Natural killer cell treated with Interleukin-12 subunit alpha and Interleukin-12 subunit beta and Interleukin-15 and Interleukin-18, amount 100 ng/mL, for 72 hours (primary cell): ENCODE results near the gene IL20. TPM values are rescaled to one million over a fixed set of nuclear protein-coding genes. Genes with fewer than 3 reads are reported as not detected.

ENCODE experiments used
- ATAC-seq, 2 donors: fragments of 150-1000 bp; cut with Tn5 transposase in 1 of 2; sonication (Bioruptor Pico), chemical (Tn5 transposase) in 1 of 2; 2 replicates each; pipeline ENCODE4 v1.10.0; 2021
- DNase-seq: peaks from one replicate; pipeline ENCODE4 v3.0.0; 2022; ENCODE audit warnings: low spot score
- H3K27ac Mint-ChIP-seq, 2 donors: 1 replicate in 1 of 2; 2 replicates in 1 of 2; pipeline ENCODE4 v1.8.0; 2022; ENCODE audit warnings: mixed read lengths in 2 of 2, mild to moderate bottlenecking in 1 of 2, moderate library complexity in 1 of 2
- H3K27me3 Mint-ChIP-seq, 2 donors: 1 replicate in 1 of 2; 2 replicates in 1 of 2; pipeline ENCODE4 v1.8.0; 2022; ENCODE audit warnings: mixed read lengths in 2 of 2
- H3K36me3 Mint-ChIP-seq: one replicate; pipeline ENCODE4 v1.8.0; 2022; ENCODE audit warnings: mixed read lengths
- H3K4me1 Mint-ChIP-seq, 2 donors: 1 replicate in 1 of 2; 2 replicates in 1 of 2; pipeline ENCODE4 v1.8.0; 2022; ENCODE audit warnings: low read depth in 2 of 2, mixed read lengths in 2 of 2, mild to moderate bottlenecking in 1 of 2
- H3K4me3 Mint-ChIP-seq: one replicate; pipeline ENCODE4 v1.8.0; 2022; ENCODE audit warnings: mixed read lengths
- H3K9me3 Mint-ChIP-seq: 2 replicates; pipeline ENCODE4 v1.8.0; 2022; ENCODE audit warnings: mixed read lengths
- total RNA-seq, 2 donors: library from RNA; stranded (reverse); gene quantifications; one replicate each; pipeline ENCODE4 v1.2.3, GENCODE V29; 2022

The IL20 gene
- not detected for total RNA-seq

GRCh38 chr1:206864939-206865671, at the start of gene IL20:
IL20 (plus strand) TSS chr1:206865623; CDS start chr1:206865853, 230 bp downstream.
- ATAC-seq (peak; percentile 73), DNase-seq (peak; percentile 80)
- H3K27ac Mint-ChIP-seq, result no peak within 1 kb of the TSS
- peaks cover 21 to 23% of the 10 kb centered on the region in 2 donors for H3K27me3 Mint-ChIP-seq
- no peaks in the 10 kb centered on the region for H3K9me3 Mint-ChIP-seq
- H3K4me1 Mint-ChIP-seq, result no peaks in the 10 kb centered on the region
- no peaks in the 10 kb centered on the region for H3K36me3 Mint-ChIP-seq
- H3K4me3 Mint-ChIP-seq, result no peak within 1 kb of the TSS

DNA sequence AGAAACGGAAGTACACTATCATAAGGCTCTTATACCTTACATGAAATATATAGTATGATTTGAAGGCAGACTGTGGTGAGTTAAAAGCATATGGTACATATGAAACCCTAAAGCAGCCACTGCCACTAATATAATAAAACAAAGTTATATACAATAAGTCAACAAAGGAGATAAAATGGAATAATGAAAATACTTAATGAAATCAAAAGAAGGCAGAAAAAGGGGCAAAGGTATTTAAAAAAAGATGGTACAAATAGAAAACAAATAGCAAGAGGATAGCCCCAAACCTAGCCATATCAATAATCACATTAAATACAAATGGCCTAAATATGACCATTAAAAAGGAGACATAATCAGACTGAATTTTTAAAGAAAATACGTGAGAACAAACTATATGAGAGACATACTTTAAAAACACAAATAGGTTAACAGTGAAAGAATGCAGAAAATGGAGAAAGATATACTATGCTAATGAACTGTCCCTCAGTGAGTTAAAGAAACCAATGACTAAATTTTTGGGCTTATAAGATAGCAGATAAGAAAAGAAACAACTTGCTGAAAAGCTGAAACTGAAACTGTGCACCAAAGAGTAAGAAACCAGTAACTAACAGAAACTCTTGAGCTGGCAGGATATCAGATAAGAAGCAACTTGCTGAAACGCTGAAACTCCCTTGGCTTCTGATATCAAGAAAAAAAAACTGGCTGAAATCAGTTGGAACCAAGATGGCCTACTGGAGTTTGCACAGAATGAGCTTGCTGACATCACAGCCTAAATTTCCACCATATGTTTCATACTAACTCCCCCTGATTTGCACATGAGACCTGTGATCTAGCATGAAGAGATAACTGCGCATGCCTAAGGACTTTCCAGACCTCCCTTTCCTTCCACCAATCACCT, 48.8 kb upstream of the IL20 start:
- H3K4me1 Mint-ChIP-seq, result peaks cover 18 to 19% of the 10 kb centered on the region in 2 donors
- DNase-seq, result no peak
- peak overlapping the region; percentile 23 for H3K4me3 Mint-ChIP-seq
- H3K27ac Mint-ChIP-seq, result peak overlapping the region; percentile 19 to 63
- ATAC-seq, result peak; percentile 55 to 62
- H3K27me3 Mint-ChIP-seq, result peaks cover 0 to 7% of the 10 kb centered on the region in 2 donors
- H3K36me3 Mint-ChIP-seq, result peaks cover 7% of the 10 kb centered on the region
- H3K9me3 Mint-ChIP-seq, result peaks cover 3% of the 10 kb centered on the region

- Mint-ChIP-seq H3K27ac (no peak overlapping the region), H3K36me3 (no peaks in the 10 kb centered on the region), H3K27me3 (peaks cover 0 to 7% of the 10 kb centered on the region in 2 donors), H3K9me3 (no peaks in the 10 kb centered on the region), H3K4me1 (peaks cover 15 to 18% of the 10 kb centered on the region in 2 donors), H3K4me3 (no peak overlapping the region)
- ATAC-seq (no peak), DNase-seq (no peak)
Measured at GRCh38 chr1:206821493-206821892, 43.9 kb upstream of the IL20 start.

DNA sequence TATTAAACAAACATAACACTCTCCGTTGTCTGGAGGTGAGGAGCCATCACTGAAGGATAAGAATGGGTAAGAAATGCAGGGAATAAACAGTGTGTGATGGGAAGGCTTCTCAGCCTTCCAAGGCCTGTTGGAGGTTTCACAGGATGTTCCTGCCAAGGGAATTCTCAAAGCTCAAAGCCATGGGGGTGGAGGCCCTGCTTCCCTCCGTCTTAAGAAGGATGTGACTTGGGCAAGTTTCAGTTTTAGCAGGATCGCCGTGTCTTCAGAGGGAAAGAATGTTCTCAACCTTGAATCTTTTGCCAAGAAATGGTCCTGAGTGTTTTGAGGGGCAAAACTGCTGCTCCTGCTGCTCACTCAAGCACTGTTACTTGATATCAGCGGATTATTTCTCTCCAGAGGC, 41.7 kb upstream of the IL20 start:
- no peaks in the 10 kb centered on the region for H3K9me3 Mint-ChIP-seq

DNA sequence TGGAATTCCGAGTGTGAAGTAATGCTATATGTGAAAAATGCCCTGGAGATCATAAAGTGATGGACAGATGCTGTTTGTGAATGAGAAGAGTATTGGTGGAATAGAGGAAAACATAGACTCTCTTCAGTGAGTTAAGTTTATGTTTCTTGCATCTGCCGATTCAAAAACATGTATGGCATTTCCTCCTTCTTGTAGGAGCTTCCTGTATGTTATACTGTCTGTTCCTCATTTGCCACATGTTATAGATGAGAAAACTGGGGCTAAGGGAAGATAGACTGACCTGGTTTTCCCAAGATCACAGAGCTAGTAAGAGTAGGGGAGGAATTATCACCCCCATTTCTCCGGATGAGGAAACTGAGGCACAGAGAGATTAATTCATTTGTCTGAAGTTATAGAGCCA, 41.1 kb upstream of the IL20 start:
- no peak for ATAC-seq
- Mint-ChIP-seq H3K27ac (no peak overlapping the region), H3K27me3 (peaks cover 0 to 15% of the 10 kb centered on the region in 2 donors), H3K36me3 (no peaks in the 10 kb centered on the region), H3K4me3 (no peak overlapping the region), H3K9me3 (no peaks in the 10 kb centered on the region), H3K4me1 (peaks cover 11 to 19% of the 10 kb centered on the region in 2 donors)
- DNase-seq, result no peak

More for the DNA sequence above, 41.7 kb upstream of the IL20 start:
- Mint-ChIP-seq H3K27ac (no peak overlapping the region), H3K27me3 (peaks cover 0 to 11% of the 10 kb centered on the region in 2 donors), H3K4me1 (peaks cover 5 to 14% of the 10 kb centered on the region in 2 donors), H3K4me3 (no peak overlapping the region), H3K36me3 (no peaks in the 10 kb centered on the region)
- ATAC-seq (no peak), DNase-seq (no peak)

DNA sequence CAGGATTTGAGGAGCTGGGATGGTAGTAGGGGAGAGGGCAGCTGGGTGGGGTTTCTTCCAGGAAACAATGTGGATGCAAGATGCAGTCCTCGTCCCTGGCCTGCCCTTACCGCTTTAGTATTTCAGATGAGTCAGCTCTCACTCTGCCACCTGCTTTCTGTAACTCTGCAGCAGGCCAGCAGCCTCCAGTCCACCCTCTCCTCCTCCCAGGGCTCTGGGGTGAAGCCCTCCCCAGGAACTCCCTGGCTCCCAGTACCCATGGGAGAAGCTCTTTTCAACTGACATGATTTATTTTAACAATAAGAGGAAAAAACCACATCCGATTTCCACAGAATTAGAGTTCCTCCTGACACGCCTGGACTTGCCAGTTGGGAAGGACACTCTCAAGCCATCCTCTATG, 39.0 kb upstream of the IL20 start:
- peaks cover 0 to 13% of the 10 kb centered on the region in 2 donors for H3K27me3 Mint-ChIP-seq
- no peak for DNase-seq
- no peaks in the 10 kb centered on the region for H3K9me3 Mint-ChIP-seq
- H3K27ac Mint-ChIP-seq, result no peak overlapping the region
- ATAC-seq, result no peak
- H3K36me3 Mint-ChIP-seq, result no peaks in the 10 kb centered on the region
- no peak overlapping the region for H3K4me3 Mint-ChIP-seq
- peaks cover 18 to 26% of the 10 kb centered on the region in 2 donors for H3K4me1 Mint-ChIP-seq

DNA sequence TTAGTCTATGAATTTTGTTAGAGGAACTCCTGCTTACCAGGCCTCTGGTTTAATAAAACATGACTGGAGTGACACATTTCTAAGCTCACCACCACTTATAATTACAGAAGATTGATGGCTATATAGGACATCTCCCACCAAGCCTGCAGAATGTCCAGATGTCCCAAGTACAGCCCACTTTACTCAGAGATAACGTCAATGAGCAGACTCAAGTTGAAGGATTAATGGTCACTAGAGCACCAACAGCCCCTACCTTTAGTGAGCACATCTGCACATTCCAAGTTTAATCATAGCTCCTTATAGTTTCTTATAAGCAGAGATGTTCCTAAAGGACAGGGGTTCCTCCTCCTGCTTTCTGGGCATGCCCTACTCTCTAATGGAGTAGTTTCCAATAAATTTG, 37.4 kb upstream of the IL20 start:
- ATAC-seq, result no peak
- H3K9me3 Mint-ChIP-seq, result no peaks in the 10 kb centered on the region

DNA sequence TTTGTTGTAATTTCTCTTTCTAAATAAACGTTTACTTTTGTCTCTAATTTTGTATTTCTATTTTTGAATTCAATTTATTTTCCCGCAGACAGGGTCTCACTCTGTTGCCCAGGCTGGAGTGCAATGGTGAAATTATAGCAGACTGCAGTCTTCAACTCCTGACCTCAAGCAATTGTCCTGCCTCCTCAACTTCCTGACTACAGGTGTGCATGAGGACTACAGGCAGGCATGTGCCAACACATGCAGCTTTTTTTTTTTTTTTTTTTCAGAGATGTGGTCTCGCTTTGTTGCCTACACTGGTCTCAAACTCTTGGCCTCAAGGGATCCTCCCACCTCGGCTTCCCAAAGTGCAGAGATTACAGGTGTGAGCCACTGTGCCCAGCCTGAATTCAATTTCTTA, 36.7 kb upstream of the IL20 start:
- ATAC-seq, result no peak
- Mint-ChIP-seq H3K4me1 (peaks cover 29 to 37% of the 10 kb centered on the region in 2 donors), H3K27me3 (peaks cover 0 to 15% of the 10 kb centered on the region in 2 donors), H3K27ac (no peak overlapping the region), H3K36me3 (no peaks in the 10 kb centered on the region), H3K4me3 (peak overlapping the region; percentile 12), H3K9me3 (no peaks in the 10 kb centered on the region)
- no peak for DNase-seq

More for the DNA sequence above, 37.4 kb upstream of the IL20 start:
- Mint-ChIP-seq H3K27me3 (peaks cover 0 to 15% of the 10 kb centered on the region in 2 donors), H3K4me3 (no peak overlapping the region), H3K4me1 (peaks cover 27 to 35% of the 10 kb centered on the region in 2 donors), H3K27ac (no peak overlapping the region), H3K36me3 (no peaks in the 10 kb centered on the region)
- DNase-seq, result no peak

- peaks cover 29 to 34% of the 10 kb centered on the region in 2 donors for H3K4me1 Mint-ChIP-seq
- peak overlapping the region; percentile 12 for H3K4me3 Mint-ChIP-seq
- peak overlapping the region in 1 of 2 donors; percentile 1 for H3K27ac Mint-ChIP-seq
- H3K27me3 Mint-ChIP-seq, result peaks cover 0 to 15% of the 10 kb centered on the region in 2 donors
- no peaks in the 10 kb centered on the region for H3K9me3 Mint-ChIP-seq
- DNase-seq (no peak), ATAC-seq (peak in 1 of 2 donors; percentile 12)
- H3K36me3 Mint-ChIP-seq, result no peaks in the 10 kb centered on the region
Measured at GRCh38 chr1:206829282-206829681, 36.1 kb upstream of the IL20 start.

GRCh38 chr1:206829875-206830274, 35.5 kb upstream of the IL20 start:
- Mint-ChIP-seq H3K27ac (peak overlapping the region in 1 of 2 donors; percentile 1), H3K36me3 (no peaks in the 10 kb centered on the region), H3K9me3 (no peaks in the 10 kb centered on the region), H3K4me3 (no peak overlapping the region), H3K4me1 (peaks cover 29 to 33% of the 10 kb centered on the region in 2 donors), H3K27me3 (peaks cover 0 to 18% of the 10 kb centered on the region in 2 donors)
- DNase-seq (no peak), ATAC-seq (peak in 1 of 2 donors; percentile 65)

- ATAC-seq, result no peak
- Mint-ChIP-seq H3K4me1 (peaks cover 29 to 31% of the 10 kb centered on the region in 2 donors), H3K9me3 (no peaks in the 10 kb centered on the region), H3K27me3 (peaks cover 0 to 18% of the 10 kb centered on the region in 2 donors), H3K36me3 (no peaks in the 10 kb centered on the region), H3K27ac (no peak overlapping the region), H3K4me3 (no peak overlapping the region)
- no peak for DNase-seq
Measured at GRCh38 chr1:206831650-206832049, 33.8 kb upstream of the IL20 start.

DNA sequence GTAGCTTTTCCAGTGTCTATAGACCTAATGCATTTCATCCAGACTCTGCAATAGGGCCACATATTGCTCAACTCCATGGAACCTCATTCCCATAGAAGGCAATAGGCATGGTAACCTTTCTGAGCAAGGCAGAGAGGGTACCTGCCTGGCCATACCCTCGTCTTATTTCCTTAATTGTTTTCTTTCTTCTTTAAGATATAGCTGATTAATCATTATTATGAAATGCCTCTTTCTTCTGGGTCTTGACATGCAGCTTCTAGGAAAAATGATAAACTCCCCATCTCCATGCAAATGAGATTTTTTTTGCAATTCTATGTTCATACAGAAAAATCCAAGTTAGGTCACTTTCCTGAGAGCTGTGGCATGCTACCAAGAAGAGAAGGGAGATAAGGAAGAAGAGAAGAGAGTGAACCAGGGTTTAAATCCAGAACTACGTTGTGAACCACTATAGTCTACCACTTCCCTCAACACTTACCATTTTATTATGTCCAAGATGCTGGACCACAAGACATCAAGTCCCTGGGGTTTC, 33.0 kb upstream of the IL20 start:
- DNase-seq (no peak), ATAC-seq (no peak)
- peaks cover 7 to 20% of the 10 kb centered on the region in 2 donors for H3K27me3 Mint-ChIP-seq
- H3K9me3 Mint-ChIP-seq, result no peaks in the 10 kb centered on the region
- no peaks in the 10 kb centered on the region for H3K36me3 Mint-ChIP-seq
- peaks cover 28 to 29% of the 10 kb centered on the region in 2 donors for H3K4me1 Mint-ChIP-seq
- H3K27ac Mint-ChIP-seq, result no peak overlapping the region
- H3K4me3 Mint-ChIP-seq, result no peak overlapping the region

DNA sequence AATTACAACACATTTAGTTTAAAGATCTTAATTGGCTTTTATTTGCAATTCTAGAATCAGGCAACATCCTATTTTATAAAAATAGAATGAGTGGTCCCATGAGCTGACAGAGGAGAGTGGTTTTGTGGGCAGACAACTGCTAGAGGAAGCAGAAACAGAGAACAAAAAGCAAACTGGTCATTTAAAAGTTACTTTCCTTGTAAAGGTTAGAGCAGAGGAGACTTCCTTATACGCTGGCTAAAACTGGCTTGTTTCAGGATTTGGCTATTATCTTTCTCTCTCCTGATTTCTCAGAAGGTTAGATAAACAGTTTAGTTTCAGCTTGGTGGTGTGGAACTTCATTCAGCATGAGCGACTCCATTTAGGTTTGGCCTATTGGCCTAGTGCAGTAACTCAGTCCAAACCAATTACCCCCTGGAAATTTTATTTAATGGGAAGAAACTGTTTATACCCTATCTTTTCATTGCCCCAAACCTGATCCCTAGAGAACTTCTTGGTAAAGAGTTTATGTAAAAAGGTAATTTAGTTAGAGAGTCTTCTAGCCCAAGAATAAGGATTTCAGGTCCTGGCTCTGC, 32.2 kb upstream of the IL20 start:
- H3K36me3 Mint-ChIP-seq, result no peaks in the 10 kb centered on the region

More for the DNA sequence above, 32.2 kb upstream of the IL20 start:
- H3K4me3 Mint-ChIP-seq, result no peak overlapping the region
- H3K9me3 Mint-ChIP-seq, result no peaks in the 10 kb centered on the region
- peaks cover 9 to 20% of the 10 kb centered on the region in 2 donors for H3K27me3 Mint-ChIP-seq
- no peak for DNase-seq
- ATAC-seq, result no peak
- peaks cover 28 to 29% of the 10 kb centered on the region in 2 donors for H3K4me1 Mint-ChIP-seq
- H3K27ac Mint-ChIP-seq, result no peak overlapping the region
